Gastroesophageal sphincter (tissue), 3 donors: ENCODE results near the gene SMG5.

Experiments used
- EP300 ChIP-seq: sonication (generic); formaldehyde crosslinking; IDR thresholded peaks from one replicate; pipeline ENCODE4 v1.6.1; 2017; ENCODE audit warnings: antibody characterized with exemption, mild to moderate bottlenecking
- POLR2A ChIP-seq, 2 donors: fragments of 450-650 bp; IDR thresholded peaks; one replicate each; pipeline ENCODE4 v1.6.1; 2017; ENCODE audit warnings: antibody characterized with exemption in 2 of 2, mild to moderate bottlenecking in 2 of 2, moderate library complexity in 1 of 2
- TF ChIP-seq, protein P1 (sequence below), 4 experiments: fragments of 200-600 bp in 2 of 4; fragments of 450-650 bp in 2 of 4; sonication (generic) in 1 of 4; IDR thresholded peaks; one replicate each; pipeline ENCODE4 v1.5.1; 2017 to 2019; ENCODE audit warnings: antibody characterized with exemption in 4 of 4, mild to moderate bottlenecking in 2 of 4, moderate library complexity in 2 of 4

DNA sequence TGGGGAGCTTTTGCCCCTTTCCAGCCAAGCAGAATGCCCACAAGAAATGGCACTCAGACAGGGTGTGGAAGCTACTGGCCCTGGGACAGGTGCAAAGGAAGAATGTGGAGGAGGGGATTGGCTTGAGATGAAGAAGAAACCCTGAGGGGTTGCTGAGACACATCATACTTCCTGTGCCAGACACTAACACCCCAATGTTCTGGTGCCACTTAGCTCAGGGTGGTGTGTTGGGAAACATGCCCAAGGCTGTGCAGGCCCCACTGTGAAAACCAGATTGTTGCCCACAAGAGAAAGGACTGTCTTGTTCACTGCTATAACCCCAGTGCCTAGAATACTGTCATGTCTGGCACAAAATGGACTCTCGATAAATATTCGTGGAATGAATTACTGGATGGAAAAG, 24.9 kb downstream of the SMG5 start:
- TF ChIP-seq, protein P1, sequence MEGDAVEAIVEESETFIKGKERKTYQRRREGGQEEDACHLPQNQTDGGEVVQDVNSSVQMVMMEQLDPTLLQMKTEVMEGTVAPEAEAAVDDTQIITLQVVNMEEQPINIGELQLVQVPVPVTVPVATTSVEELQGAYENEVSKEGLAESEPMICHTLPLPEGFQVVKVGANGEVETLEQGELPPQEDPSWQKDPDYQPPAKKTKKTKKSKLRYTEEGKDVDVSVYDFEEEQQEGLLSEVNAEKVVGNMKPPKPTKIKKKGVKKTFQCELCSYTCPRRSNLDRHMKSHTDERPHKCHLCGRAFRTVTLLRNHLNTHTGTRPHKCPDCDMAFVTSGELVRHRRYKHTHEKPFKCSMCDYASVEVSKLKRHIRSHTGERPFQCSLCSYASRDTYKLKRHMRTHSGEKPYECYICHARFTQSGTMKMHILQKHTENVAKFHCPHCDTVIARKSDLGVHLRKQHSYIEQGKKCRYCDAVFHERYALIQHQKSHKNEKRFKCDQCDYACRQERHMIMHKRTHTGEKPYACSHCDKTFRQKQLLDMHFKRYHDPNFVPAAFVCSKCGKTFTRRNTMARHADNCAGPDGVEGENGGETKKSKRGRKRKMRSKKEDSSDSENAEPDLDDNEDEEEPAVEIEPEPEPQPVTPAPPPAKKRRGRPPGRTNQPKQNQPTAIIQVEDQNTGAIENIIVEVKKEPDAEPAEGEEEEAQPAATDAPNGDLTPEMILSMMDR (IDR thresholded peaks at IDR 0.05) = no peak
- no peak for TF ChIP-seq POLR2A (IDR thresholded peaks at IDR 0.05)
- no peak for TF ChIP-seq EP300
